H1 (cell line): ENCODE data around the gene SSU72. TPM values are rescaled to one million over a fixed set of nuclear protein-coding genes. Genes with fewer than 3 reads are reported as not detected.

Experiments used
- GABPA ChIP-seq: IDR thresholded peaks from 2 replicates; pipeline ENCODE4 v1.6.1; 2011; ENCODE audit warnings: mild to moderate bottlenecking, low read length, moderate library complexity, borderline replicate concordance; ENCODE audit not compliant: insufficient read depth
- polyA plus RNA-seq, 7 experiments: library from polyadenylated mRNA; depleted of rRNA in 3 of 7; stranded (reverse) in 5 of 7; unstranded in 2 of 7; fragments of >200 nt in 5 of 7; fragments of 200-250 nt in 2 of 7; gene quantifications; 1 replicate in 5 of 7; 2 replicates in 1 of 7; 4 replicates in 1 of 7; pipeline versions ENCODE4 v1.2.1 to v1.2.3, GENCODE V29; 2011 to 2013; ENCODE audit warnings: missing spikeins in 2 of 7, mixed read lengths in 2 of 7
- total RNA-seq: library from RNA; stranded (reverse); fragmentation: NEBNext Ultra II Directional; extraction: Animal tissue kit (Norgen Biotek cat#: 25700); gene quantifications from 2 replicates; pipeline ENCODE4 v1.2.1, GENCODE V29; 2021

The SSU72 gene
- total and polyA plus RNA-seq, 2 of the 8 experiments (the other 6 are each of a cell fraction or from before 2014, with no cell fraction given) = 110 to 165 TPM

- no peak for TF ChIP-seq GABPA
Observed at GRCh38 chr1:1541956-1542765, 32.5 kb downstream of the SSU72 start (continued).
